SU-DHL-6 (cell line): Measurements from ENCODE around the gene BTBD9.

Experiments
- H2AFZ ChIP-seq: fragments of 200-600 bp; sonication (generic); 2 replicates; pipeline ENCODE4 v1.6.1; 2014; ENCODE audit warnings: low read depth, mild to moderate bottlenecking, moderate library complexity, mixed read lengths, antibody characterized with exemption, low read length; ENCODE audit not compliant: severe bottlenecking
- H3F3A ChIP-seq: fragments of 200-600 bp; shearing (Covaris generic); 2 replicates; pipeline ENCODE4 v1.6.0; 2016; ENCODE audit warnings: antibody characterized with exemption, mild to moderate bottlenecking; ENCODE audit not compliant: insufficient read depth
- H3K27ac ChIP-seq: fragments of 200-600 bp; sonication (generic); 2 replicates; pipeline ENCODE4 v1.5.1; 2016; ENCODE audit warnings: low read depth, mild to moderate bottlenecking, low read length, moderate library complexity, mixed read lengths
- H3K27me3 ChIP-seq: fragments of 200-600 bp; sonication (generic), shearing (Covaris generic); 2 replicates; pipeline ENCODE4 v1.6.0; 2014; ENCODE audit warnings: mild to moderate bottlenecking, low read length
- H3K36me3 ChIP-seq: fragments of 200-600 bp; sonication (generic); 2 replicates; pipeline ENCODE4 v1.6.1; 2014; ENCODE audit warnings: mild to moderate bottlenecking, low read length, mixed read lengths
- H3K4me2 ChIP-seq: fragments of 300-600, 200-600 bp; shearing (Covaris generic), sonication (generic); 2 replicates; pipeline ENCODE4 v1.6.0; 2014; ENCODE audit warnings: low read length, low read depth, mild to moderate bottlenecking; ENCODE audit not compliant: poor library complexity, severe bottlenecking
- H3K4me3 ChIP-seq: fragments of 200-600 bp; sonication (generic); 2 replicates; pipeline ENCODE4 v1.5.1; 2014; ENCODE audit warnings: antibody characterized with exemption, low read length, mild to moderate bottlenecking, mixed read lengths; ENCODE audit not compliant: insufficient read depth, poor library complexity, severe bottlenecking
- H3K79me2 ChIP-seq: fragments of 200-600 bp; sonication (generic); 2 replicates; pipeline ENCODE4 v1.6.1; 2014; ENCODE audit warnings: mild to moderate bottlenecking, low read length, moderate library complexity; ENCODE audit not compliant: insufficient read depth
- H3K9ac ChIP-seq: fragments of 200-600 bp; sonication (generic); 2 replicates; pipeline ENCODE4 v1.7.0; 2014; ENCODE audit warnings: mild to moderate bottlenecking, low read length
- H3K9me2 ChIP-seq: fragments of 200-600 bp; sonication (generic); replicated peaks from 2 replicates; pipeline ENCODE4 v1.6.1; 2014; ENCODE audit warnings: low read length; ENCODE audit not compliant: insufficient read depth
- H3K9me3 ChIP-seq: fragments of 200-600 bp; sonication (generic); 2 replicates; pipeline ENCODE4 v1.6.1; 2014; ENCODE audit warnings: low read length, mixed read lengths; ENCODE audit not compliant: insufficient read depth
- H4K20me1 ChIP-seq: fragments of 200-600 bp; sonication (generic); 2 replicates; pipeline ENCODE4 v1.6.1; 2014; ENCODE audit warnings: low read depth, mild to moderate bottlenecking, antibody characterized with exemption, low read length, moderate library complexity, mixed read lengths
- CTCF ChIP-seq: fragments of 200-600 bp; sonication (generic); IDR thresholded peaks from one replicate; pipeline ENCODE4 v1.5.1; 2017; ENCODE audit warnings: antibody characterized with exemption, mild to moderate bottlenecking, low read length, moderate library complexity; ENCODE audit not compliant: insufficient read depth, poor library complexity, severe bottlenecking
- EZH2phosphoT487 ChIP-seq: fragments of 200-600 bp; sonication (generic), shearing (Covaris generic); conservative IDR thresholded peaks from 2 replicates; pipeline ENCODE4 v1.6.1; 2018; ENCODE audit warnings: mild to moderate bottlenecking, antibody characterized with exemption, low read length, moderate library complexity, mixed read lengths

BTBD9 gene

GRCh38 chr6:38443352-38444144 is 196.2 kb downstream of the BTBD9 start:
- Histone ChIP-seq H4K20me1 (no peaks in the 10 kb centered on the region), H3K79me2 (no peaks in the 10 kb centered on the region), H3K9ac (no peak overlapping the region), H3K9me2 (no peaks in the 10 kb centered on the region), H3K9me3 (no peaks in the 10 kb centered on the region), H3K4me3 (no peak overlapping the region), H3K4me2 (no peak overlapping the region), H3K27ac (no peak overlapping the region), H3K36me3 (no peaks in the 10 kb centered on the region), H3K27me3 (no peaks in the 10 kb centered on the region), H3F3A (no peaks in the 10 kb centered on the region), H2AFZ (no peak overlapping the region)
- no peak for TF ChIP-seq CTCF
- TF ChIP-seq EZH2phosphoT487, result no peak

GRCh38 chr6:38438097-38438496 is 201.6 kb downstream of the BTBD9 start:
- H3F3A ChIP-seq, result no peaks in the 10 kb centered on the region
- H2AFZ ChIP-seq, result no peak overlapping the region

GRCh38 chr6:38436726-38437465 is 202.8 kb downstream of the BTBD9 start:
- Histone ChIP-seq H3K79me2 (no peaks in the 10 kb centered on the region), H3K9ac (no peak overlapping the region), H3K9me3 (no peaks in the 10 kb centered on the region), H3K9me2 (no peaks in the 10 kb centered on the region), H3K27me3 (no peaks in the 10 kb centered on the region), H3K4me3 (no peak overlapping the region), H4K20me1 (no peaks in the 10 kb centered on the region), H3F3A (no peaks in the 10 kb centered on the region), H3K4me2 (no peak overlapping the region), H2AFZ (no peak overlapping the region), H3K36me3 (no peaks in the 10 kb centered on the region), H3K27ac (no peak overlapping the region)
- TF ChIP-seq CTCF (no peak), EZH2phosphoT487 (no peak)

More at GRCh38 chr6:38438097-38438496, 201.6 kb downstream of the BTBD9 start:
- TF ChIP-seq EZH2phosphoT487 (no peak), CTCF (no peak)
- H3K79me2 ChIP-seq, result no peaks in the 10 kb centered on the region
- no peak overlapping the region for H3K4me3 ChIP-seq
- H3K4me2 ChIP-seq, result no peak overlapping the region
- H3K27ac ChIP-seq, result no peak overlapping the region
- H3K9me2 ChIP-seq, result no peaks in the 10 kb centered on the region
- H4K20me1 ChIP-seq, result no peaks in the 10 kb centered on the region
- H3K27me3 ChIP-seq, result no peaks in the 10 kb centered on the region
- H3K36me3 ChIP-seq, result no peaks in the 10 kb centered on the region
- H3K9me3 ChIP-seq, result no peaks in the 10 kb centered on the region
- H3K9ac ChIP-seq, result no peak overlapping the region
